Loucy (cell line): ENCODE data around the gene SYNE2.

Experiments
- H2AFZ ChIP-seq: fragments of 200-600 bp; sonication (generic); 2 replicates; pipeline ENCODE4 v1.6.0; 2016; ENCODE audit warnings: antibody characterized with exemption, mild to moderate bottlenecking, low read length, moderate library complexity
- H3F3A ChIP-seq: fragments of 200-600 bp; 2 replicates; pipeline ENCODE4 v1.6.0; 2016; ENCODE audit warnings: antibody characterized with exemption, low read depth, mild to moderate bottlenecking
- H3K27me3 ChIP-seq: fragments of 200-600 bp; sonication (generic); 2 replicates; pipeline ENCODE4 v1.6.1; 2014; ENCODE audit warnings: low read length, mild to moderate bottlenecking; ENCODE audit not compliant: insufficient read depth, poor library complexity, severe bottlenecking
- H3K36me3 ChIP-seq: fragments of 200-600 bp; sonication (generic); 2 replicates; pipeline ENCODE4 v1.6.1; 2016; ENCODE audit warnings: low read length; ENCODE audit not compliant: insufficient read depth
- H3K4me1 ChIP-seq: fragments of 200-600 bp; sonication (generic); 2 replicates; pipeline ENCODE4 v1.5.1; 2014; ENCODE audit warnings: low read length, mild to moderate bottlenecking; ENCODE audit not compliant: insufficient read depth, poor library complexity, severe bottlenecking
- H3K4me2 ChIP-seq: fragments of 200-600 bp; sonication (generic); 2 replicates; pipeline ENCODE4 v1.6.0; 2014; ENCODE audit warnings: antibody characterized with exemption, low read length, low read depth, mild to moderate bottlenecking; ENCODE audit not compliant: poor library complexity, severe bottlenecking
- H3K4me3 ChIP-seq: fragments of 200-600 bp; sonication (generic); 2 replicates; pipeline ENCODE4 v1.5.1; 2014; ENCODE audit warnings: low read length, mild to moderate bottlenecking, mixed read lengths; ENCODE audit not compliant: poor library complexity, severe bottlenecking
- H3K79me2 ChIP-seq: fragments of 200-600 bp; sonication (generic); 2 replicates; pipeline ENCODE4 v1.6.1; 2014; ENCODE audit warnings: low read length; ENCODE audit not compliant: insufficient read depth
- H3K9ac ChIP-seq: fragments of 200-600 bp; sonication (generic); 2 replicates; pipeline ENCODE4 v1.6.0; 2014; ENCODE audit warnings: mild to moderate bottlenecking, low read depth, low read length, moderate library complexity; ENCODE audit not compliant: poor library complexity, severe bottlenecking
- H3K9me2 ChIP-seq: fragments of 200-600 bp; sonication (generic); replicated peaks from 2 replicates; pipeline ENCODE4 v1.6.1; 2016; ENCODE audit warnings: low read depth, low read length, mixed read lengths
- H3K9me3 ChIP-seq: fragments of 200-600 bp; sonication (generic); 2 replicates; pipeline ENCODE4 v1.6.1; 2014; ENCODE audit warnings: mild to moderate bottlenecking, antibody characterized with exemption, low read length, low read depth; ENCODE audit not compliant: insufficient read depth
- H4K20me1 ChIP-seq: fragments of 200-600 bp; sonication (generic); 2 replicates; pipeline ENCODE4 v1.6.0; 2014; ENCODE audit warnings: antibody characterized with exemption, low read length, mild to moderate bottlenecking; ENCODE audit not compliant: insufficient read depth, poor library complexity, severe bottlenecking
- CTCF ChIP-seq: fragments of 200-600 bp; sonication (generic); conservative IDR thresholded peaks from 2 replicates; pipeline ENCODE4 v1.5.1; 2014; ENCODE audit warnings: mild to moderate bottlenecking, antibody characterized with exemption, low read length
- EZH2phosphoT487 ChIP-seq: fragments of 200-600 bp; IDR thresholded peaks from 2 replicates; pipeline ENCODE4 v1.6.1; 2018; ENCODE audit warnings: antibody characterized with exemption, mild to moderate bottlenecking, moderate library complexity, borderline replicate concordance

The SYNE2 gene

GRCh38 chr14:64200170-64200569 lies 347.4 kb downstream of the SYNE2 start:
- no peaks in the 10 kb centered on the region for H3F3A ChIP-seq
- TF ChIP-seq CTCF = no peak
- no peak for TF ChIP-seq EZH2phosphoT487

GRCh38 chr14:64201296-64201695 lies 348.5 kb downstream of the SYNE2 start:
- Histone ChIP-seq H3K4me2 (no peak overlapping the region), H4K20me1 (no peaks in the 10 kb centered on the region), H2AFZ (no peak overlapping the region), H3K79me2 (no peaks in the 10 kb centered on the region), H3K9me3 (no peaks in the 10 kb centered on the region), H3K9ac (no peak overlapping the region), H3F3A (no peaks in the 10 kb centered on the region), H3K4me3 (no peak overlapping the region), H3K9me2 (no peaks in the 10 kb centered on the region), H3K27me3 (no peaks in the 10 kb centered on the region), H3K36me3 (no peaks in the 10 kb centered on the region), H3K4me1 (no peaks in the 10 kb centered on the region)
- no peak for TF ChIP-seq EZH2phosphoT487

More at GRCh38 chr14:64200170-64200569, 347.4 kb downstream of the SYNE2 start:
- Histone ChIP-seq H3K4me1 (peaks cover 10% of the 10 kb centered on the region), H3K9me2 (no peaks in the 10 kb centered on the region), H3K79me2 (no peaks in the 10 kb centered on the region), H3K36me3 (no peaks in the 10 kb centered on the region), H4K20me1 (no peaks in the 10 kb centered on the region), H3K4me2 (no peak overlapping the region), H3K27me3 (no peaks in the 10 kb centered on the region), H3K9me3 (no peaks in the 10 kb centered on the region), H3K4me3 (no peak overlapping the region), H2AFZ (no peak overlapping the region), H3K9ac (no peak overlapping the region)

- TF ChIP-seq EZH2phosphoT487 = no peak
- no peak for TF ChIP-seq CTCF
- H2AFZ ChIP-seq = no peak overlapping the region
- H3K27me3 ChIP-seq = no peaks in the 10 kb centered on the region
- H3K9me2 ChIP-seq = no peaks in the 10 kb centered on the region
- no peak overlapping the region for H3K4me2 ChIP-seq
- no peaks in the 10 kb centered on the region for H3K79me2 ChIP-seq
- no peak overlapping the region for H3K4me3 ChIP-seq
- no peaks in the 10 kb centered on the region for H4K20me1 ChIP-seq
- H3K36me3 ChIP-seq = no peaks in the 10 kb centered on the region
- no peaks in the 10 kb centered on the region for H3K9me3 ChIP-seq
- H3K4me1 ChIP-seq = no peaks in the 10 kb centered on the region
- H3K9ac ChIP-seq = no peak overlapping the region
- no peaks in the 10 kb centered on the region for H3F3A ChIP-seq
Observed at GRCh38 chr14:64201921-64202545, 349.2 kb downstream of the SYNE2 start.

GRCh38 chr14:64202716-64203115 lies 349.9 kb downstream of the SYNE2 start:
- Histone ChIP-seq H3K79me2 (no peaks in the 10 kb centered on the region), H3K4me2 (no peak overlapping the region), H3K9me2 (no peaks in the 10 kb centered on the region), H3K9ac (no peak overlapping the region), H3K4me3 (no peak overlapping the region), H3K27me3 (no peaks in the 10 kb centered on the region), H4K20me1 (no peaks in the 10 kb centered on the region), H2AFZ (no peak overlapping the region), H3F3A (no peaks in the 10 kb centered on the region), H3K4me1 (no peaks in the 10 kb centered on the region), H3K9me3 (no peaks in the 10 kb centered on the region), H3K36me3 (no peaks in the 10 kb centered on the region)
- TF ChIP-seq CTCF = no peak
- no peak for TF ChIP-seq EZH2phosphoT487
